ENCODE measurements around the gene UNC45B. TPM values are rescaled to one million over a fixed set of nuclear protein-coding genes. Genes with fewer than 3 reads are reported as not detected.

Gene UNC45B
- total RNA-seq, 1 donor: not detected

DNA sequence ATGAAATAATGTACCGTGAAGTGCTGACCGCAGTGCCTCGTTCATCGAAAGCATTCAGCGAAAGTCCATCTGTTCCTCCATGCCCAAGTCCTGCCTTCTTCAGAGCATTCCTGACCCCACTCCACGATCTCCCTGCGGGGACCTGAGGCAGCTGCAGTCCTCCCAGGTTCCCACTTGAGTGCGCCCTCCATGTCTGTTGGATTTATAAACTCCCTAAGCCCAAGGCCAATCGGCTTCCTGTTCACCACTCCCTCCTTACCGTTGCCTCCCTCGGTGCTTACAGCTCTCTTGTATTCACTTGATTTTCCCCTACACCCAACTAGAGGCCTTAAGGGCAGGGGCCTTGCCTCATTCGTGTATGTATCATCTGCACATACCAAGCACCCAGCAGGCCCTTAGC, 30.8 kb upstream of the UNC45B start:
- DNase-seq (ENCODE audit: low read depth): no peak
- no peak overlapping the region for H3K4me3 ChIP-seq (ENCODE audit: low read depth, low read length)
- TF ChIP-seq, protein P1, sequence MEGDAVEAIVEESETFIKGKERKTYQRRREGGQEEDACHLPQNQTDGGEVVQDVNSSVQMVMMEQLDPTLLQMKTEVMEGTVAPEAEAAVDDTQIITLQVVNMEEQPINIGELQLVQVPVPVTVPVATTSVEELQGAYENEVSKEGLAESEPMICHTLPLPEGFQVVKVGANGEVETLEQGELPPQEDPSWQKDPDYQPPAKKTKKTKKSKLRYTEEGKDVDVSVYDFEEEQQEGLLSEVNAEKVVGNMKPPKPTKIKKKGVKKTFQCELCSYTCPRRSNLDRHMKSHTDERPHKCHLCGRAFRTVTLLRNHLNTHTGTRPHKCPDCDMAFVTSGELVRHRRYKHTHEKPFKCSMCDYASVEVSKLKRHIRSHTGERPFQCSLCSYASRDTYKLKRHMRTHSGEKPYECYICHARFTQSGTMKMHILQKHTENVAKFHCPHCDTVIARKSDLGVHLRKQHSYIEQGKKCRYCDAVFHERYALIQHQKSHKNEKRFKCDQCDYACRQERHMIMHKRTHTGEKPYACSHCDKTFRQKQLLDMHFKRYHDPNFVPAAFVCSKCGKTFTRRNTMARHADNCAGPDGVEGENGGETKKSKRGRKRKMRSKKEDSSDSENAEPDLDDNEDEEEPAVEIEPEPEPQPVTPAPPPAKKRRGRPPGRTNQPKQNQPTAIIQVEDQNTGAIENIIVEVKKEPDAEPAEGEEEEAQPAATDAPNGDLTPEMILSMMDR (IDR thresholded peaks at IDR 0.05; ENCODE audit: insufficient read depth, low read length): no peak

DNA sequence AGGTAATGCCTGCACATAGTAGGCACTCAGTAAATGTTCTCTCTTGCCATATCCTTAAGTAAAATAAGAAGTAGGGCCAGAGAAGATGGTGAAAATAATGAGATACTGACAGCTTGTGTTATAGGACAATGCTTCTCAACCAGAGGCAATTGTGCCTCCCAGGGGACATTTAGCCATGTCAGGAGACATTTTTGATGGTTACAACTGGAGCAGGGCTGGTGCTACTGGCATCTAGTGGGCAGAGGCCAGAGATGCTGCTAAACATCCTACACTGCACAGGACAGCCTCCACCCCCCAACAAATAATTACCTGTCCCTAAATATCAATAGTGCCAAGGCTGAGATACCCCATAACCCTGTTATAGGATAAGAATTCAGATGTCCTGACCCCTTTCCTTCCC, 29.6 kb upstream of the UNC45B start:
- TF ChIP-seq, protein P1 (IDR thresholded peaks at IDR 0.05; ENCODE audit: insufficient read depth, low read length): peak; percentile 18
- H3K4me3 ChIP-seq (ENCODE audit: low read depth, low read length): no peak overlapping the region
- peak; percentile 26 for DNase-seq (ENCODE audit: low read depth)

DNA sequence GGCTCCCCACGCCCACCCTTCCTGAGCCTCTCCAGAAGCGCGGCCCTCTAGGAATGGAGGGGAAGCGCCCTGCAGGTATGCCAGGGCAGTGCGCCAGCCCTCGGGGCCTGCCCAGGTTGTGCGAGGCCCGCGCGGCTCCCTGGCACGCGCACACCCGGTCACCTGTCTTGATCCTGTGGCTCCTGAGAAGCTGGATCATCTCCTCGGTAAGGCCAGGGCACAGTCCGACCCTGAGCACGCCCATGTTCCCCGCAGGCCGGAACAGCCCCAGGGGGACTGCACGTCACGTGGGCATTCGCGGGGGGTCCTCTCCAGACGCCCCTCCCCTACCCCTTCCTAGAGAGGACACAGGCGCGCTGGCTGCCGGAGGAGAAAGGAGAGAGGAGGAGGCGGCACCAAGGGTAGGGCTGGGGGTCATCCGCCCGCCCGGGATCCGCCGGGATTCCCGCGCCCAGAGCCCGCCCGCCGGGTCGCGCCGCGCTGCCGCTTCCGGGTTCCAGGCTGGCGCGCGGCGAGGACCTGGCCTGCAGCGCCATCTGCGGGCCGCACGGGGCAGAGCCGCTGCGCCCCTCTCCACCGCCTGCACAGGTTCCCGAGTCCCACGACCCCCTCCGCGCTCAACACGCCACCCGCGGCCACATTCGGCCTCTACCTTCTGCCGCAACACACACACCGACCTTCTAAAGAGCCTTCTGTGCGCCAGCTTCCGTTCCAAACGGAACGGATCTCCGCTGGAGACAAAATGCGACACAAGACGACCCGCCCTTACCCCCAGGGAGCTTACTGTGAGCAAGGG, 28.0 kb upstream of the UNC45B start, which contains the start of gene RAD51D:
Gene RAD51D (minus strand): TSS at position 491 of the 796 bp plus-strand sequence. CDS start 247 bp downstream, at position 244.
- peak; percentile 59 for DNase-seq (ENCODE audit: low read depth)
- H3K4me3 ChIP-seq (ENCODE audit: low read depth, low read length): peak within 1 kb of the TSS; percentile 91
- TF ChIP-seq, protein P1 (IDR thresholded peaks at IDR 0.05; ENCODE audit: insufficient read depth, low read length): peak; percentile 73

DNA sequence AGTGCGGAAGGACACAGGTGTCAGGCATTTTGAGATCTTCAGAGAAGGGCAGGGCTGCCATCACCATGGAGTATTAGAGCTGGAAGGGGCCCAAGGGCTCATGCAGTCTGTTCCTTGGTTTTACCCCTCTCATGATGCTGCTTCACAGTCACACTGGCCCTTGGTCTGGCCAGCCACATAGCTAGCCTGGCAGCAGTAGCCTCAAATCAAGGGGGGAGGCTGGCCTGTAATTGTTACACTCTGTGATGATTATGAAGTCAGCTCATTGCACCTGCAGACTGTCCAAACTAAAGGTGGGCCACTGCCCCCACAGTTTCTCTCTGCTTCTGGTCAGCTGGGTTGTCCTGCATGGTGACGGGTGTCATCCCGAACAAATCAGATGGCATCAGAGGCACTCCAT, 26.3 kb upstream of the UNC45B start, which contains the start of gene FNDC8:
Gene FNDC8 (plus strand): TSS at position 301 of the 400 bp plus-strand sequence. CDS start 79 bp downstream, at position 380.
- TF ChIP-seq, protein P1 (IDR thresholded peaks at IDR 0.05; ENCODE audit: insufficient read depth, low read length): no peak
- no peak for DNase-seq (ENCODE audit: low read depth)
- no peak within 1 kb of the TSS for H3K4me3 ChIP-seq (ENCODE audit: low read depth, low read length)

DNA sequence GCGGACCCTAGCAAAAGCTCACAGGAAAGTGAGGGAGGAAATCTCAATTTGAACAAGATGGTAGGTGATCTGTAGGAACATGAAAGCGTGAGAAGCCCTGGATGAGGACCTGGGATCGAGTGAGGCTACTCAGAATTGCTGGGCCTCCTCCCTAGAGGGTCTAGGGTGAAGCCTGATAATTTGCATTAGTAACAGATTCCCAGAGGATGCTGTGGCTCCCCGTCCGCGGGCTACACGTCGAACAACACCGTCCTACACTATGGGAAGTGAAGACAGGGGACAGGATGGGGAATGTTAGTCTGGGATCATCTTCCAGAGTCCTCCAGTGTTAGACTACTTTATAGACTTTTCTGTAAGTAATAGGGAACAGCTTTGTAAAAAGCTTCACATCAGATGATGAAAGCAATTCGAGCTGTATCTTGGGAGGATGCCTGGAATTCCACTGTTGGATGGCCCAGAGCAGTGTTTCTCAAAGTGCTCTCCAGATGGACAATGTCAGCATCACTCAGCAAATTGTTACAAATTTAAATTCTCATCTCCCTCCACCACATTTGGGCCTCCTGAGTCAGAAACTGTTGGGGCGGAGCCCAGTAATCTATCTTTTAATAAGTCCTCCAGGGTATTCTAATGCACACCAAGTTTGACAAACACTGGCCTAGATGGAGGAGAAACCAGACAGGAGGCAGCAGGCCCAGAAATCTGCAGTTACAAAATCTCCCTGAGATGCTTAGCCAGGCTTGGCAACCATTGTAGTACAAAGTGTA, 19.7 kb upstream of the UNC45B start:
- peak; percentile 97 for DNase-seq (ENCODE audit: low read depth)
- H3K4me3 ChIP-seq (ENCODE audit: low read depth, low read length): no peak overlapping the region
- TF ChIP-seq, protein P1 (IDR thresholded peaks at IDR 0.05; ENCODE audit: insufficient read depth, low read length): no peak

DNA sequence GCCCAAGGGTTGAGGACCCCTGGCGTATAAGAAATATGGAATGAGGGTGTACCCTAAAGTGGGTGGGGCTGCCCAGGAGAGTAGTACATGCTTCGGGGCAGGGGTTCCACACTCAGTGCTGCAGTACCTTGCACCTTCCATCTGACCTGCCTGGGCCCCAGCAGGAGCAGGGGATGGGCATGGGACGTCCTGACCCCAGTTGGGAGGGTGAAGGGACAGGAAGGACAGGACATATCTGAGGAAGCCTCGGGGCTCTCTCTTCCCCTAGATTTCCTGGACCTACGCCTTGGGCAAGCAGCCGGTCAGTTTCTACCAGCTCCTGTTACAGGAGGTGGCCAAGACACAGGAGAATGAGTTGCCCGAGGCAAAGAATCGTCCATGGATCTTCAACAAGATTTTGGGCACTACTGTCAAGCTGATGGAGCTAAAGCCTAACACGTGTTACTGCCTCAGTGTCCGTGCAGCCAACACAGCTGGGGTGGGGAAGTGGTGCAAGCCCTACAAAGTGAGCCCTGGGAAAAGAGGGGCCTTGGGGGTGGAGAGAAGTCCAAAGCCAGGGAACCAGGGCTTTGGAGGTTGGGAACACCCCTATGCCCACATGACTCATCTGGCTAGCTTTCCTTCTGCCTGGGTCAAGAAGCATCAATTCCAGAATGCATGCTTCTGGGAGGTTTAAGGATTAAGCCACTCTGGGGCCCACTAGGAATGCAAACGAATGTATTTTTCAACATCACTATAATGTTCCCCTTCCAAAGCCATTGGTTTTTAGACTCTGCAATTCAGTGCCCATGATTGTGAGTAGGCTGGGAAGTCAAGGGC, 18.3 kb upstream of the UNC45B start:
- TF ChIP-seq, protein P1 (IDR thresholded peaks at IDR 0.05; ENCODE audit: insufficient read depth, low read length): no peak
- H3K4me3 ChIP-seq (ENCODE audit: low read depth, low read length): no peak overlapping the region
- DNase-seq (ENCODE audit: low read depth): peak; percentile 53
